Measurements from ENCODE around the gene ZCCHC24.

GRCh38 chr10:79393924-79394610 is 51.4 kb downstream of the ZCCHC24 start:
- TF ChIP-seq CTCF (IDR thresholded peaks at IDR 0.05 in 8 of 11, conservative IDR thresholded peaks at IDR 0.05 in 3 of 11) (no peak), POLR2A (IDR thresholded peaks at IDR 0.05) (no peak), POLR2AphosphoS5 (IDR thresholded peaks at IDR 0.05) (no peak)
